Measurements from ENCODE around the gene TMEM106B. TPM values are rescaled to one million over a fixed set of nuclear protein-coding genes. Genes with fewer than 3 reads are reported as not detected.

TMEM106B gene
- total and polyA plus RNA-seq, 2 of the 8 experiments (the other 6 are each of a cell fraction or from before 2014, with no cell fraction given): 16.0 to 29.1 TPM

DNA sequence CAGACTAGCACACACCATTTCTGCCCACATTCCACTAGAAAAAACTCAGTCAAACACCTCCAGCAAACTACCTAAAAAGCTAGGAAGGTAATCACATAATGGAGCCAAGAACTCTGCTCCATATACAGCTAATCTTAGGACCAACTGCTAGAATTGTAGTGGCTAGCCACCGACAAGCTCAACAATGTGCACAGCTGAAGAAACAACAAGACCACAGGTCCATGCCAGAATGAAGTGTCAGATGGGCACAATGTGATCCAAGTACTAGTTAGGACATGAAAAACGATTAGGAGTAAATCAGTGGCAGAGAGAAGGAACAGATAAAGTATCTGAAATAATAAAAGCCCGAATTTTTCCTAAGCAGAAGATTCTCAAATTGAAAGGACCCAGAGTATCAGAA is 38.6 kb downstream of the TMEM106B start:
- ChIA-PET CTCF (ENCODE audit: partially characterized antibody) (interaction anchor here (1.4 kb wide), 1 partner anchor 12 kb away, joined by 3 read pairs; no protein-coding TSS in a partner anchor), POLR2A (ENCODE audit: partially characterized antibody) (no interaction called here)
- no peak overlapping the region for H3K56ac ChIP-seq (replicated peaks; ENCODE audit: insufficient read length, low read depth, low read length)
- no peaks in the 10 kb centered on the region for H3K79me1 ChIP-seq (ENCODE audit: low read depth, low read length)
- DNase-seq (ENCODE audit: low read depth in 1 of 2, low spot score in 2 of 2) (no peak), FAIRE-seq (no peak)
- WGBS, 2 experiments (ENCODE audit: extremely low coverage in 1 of 2, insufficient coverage in 1 of 2, insufficient read length in 1 of 2, insufficient replicate concordance in 2 of 2, low coverage in 1 of 2, low lambda C conversion rate in 2 of 2, missing lambda C conversion rate in 1 of 2): 86% methylated on average over 3 of the region's 3 CpGs; no CpG with 5 or more reads in 1 of the 2 experiments
- H3K23me2 ChIP-seq (ENCODE audit: low read depth, low read length): no peaks in the 10 kb centered on the region
- H3K18ac ChIP-seq (ENCODE audit: extremely low read depth, low read length): no peak overlapping the region
- H3K27ac ChIP-seq (ENCODE audit: low read depth, low read length): no peak overlapping the region
- H3K14ac ChIP-seq (ENCODE audit: insufficient read length): no peak overlapping the region
- no peak overlapping the region for H4K5ac ChIP-seq (ENCODE audit: insufficient read length, low read depth, low read length)
- no peak overlapping the region for H2AFZ ChIP-seq (ENCODE audit: low read length)
- H2BK120ac ChIP-seq (replicated peaks; ENCODE audit: low read depth, low read length): no peak overlapping the region
- H2BK12ac ChIP-seq (ENCODE audit: low read depth, low read length): no peak overlapping the region
- H3K23ac ChIP-seq (ENCODE audit: insufficient read length): no peak overlapping the region
- H3K9ac ChIP-seq (replicated peaks in 1 of 4; ENCODE audit: extremely low read depth in 1 of 4, low read depth in 3 of 4, low read length in 3 of 4): no peak overlapping the region
- no peak overlapping the region for H2BK20ac ChIP-seq (ENCODE audit: low read length)
- no peak overlapping the region for H4K8ac ChIP-seq (ENCODE audit: extremely low read depth, insufficient read depth, low read length)
- H3K27me3 ChIP-seq (replicated peaks in 1 of 4; ENCODE audit: control insufficient read depth in 3 of 4, extremely low read depth in 1 of 4, insufficient read depth in 3 of 4, low read length in 3 of 4): no peaks in the 10 kb centered on the region
- H3K9me3 ChIP-seq (ENCODE audit: insufficient read depth in 2 of 2, low read depth in 1 of 2, low read length in 1 of 2): no peaks in the 10 kb centered on the region
- no peak overlapping the region for H3K4me3 ChIP-seq (ENCODE audit: extremely low read depth in 1 of 4, insufficient read depth in 2 of 4, low read depth in 3 of 4, low read length in 4 of 4)
- no peak overlapping the region for H2BK15ac ChIP-seq (ENCODE audit: low read length)
- H3K36me3 ChIP-seq (ENCODE audit: control insufficient read depth in 2 of 4, insufficient read depth in 4 of 4, low read length in 3 of 4): no peaks in the 10 kb centered on the region
- H3K4ac ChIP-seq (replicated peaks; ENCODE audit: insufficient read length, low read depth, low read length): no peak overlapping the region
- H3K4me2 ChIP-seq (ENCODE audit: insufficient read depth in 1 of 2, low read depth in 2 of 2, low read length in 2 of 2): no peak overlapping the region
- no peaks in the 10 kb centered on the region for H3K4me1 ChIP-seq (replicated peaks in 1 of 4; ENCODE audit: control insufficient read depth in 3 of 4, insufficient read depth in 4 of 4, low read length in 3 of 4)
- H2BK5ac ChIP-seq (ENCODE audit: low read depth, low read length): no peak overlapping the region
- no peaks in the 10 kb centered on the region for H3K79me2 ChIP-seq (ENCODE audit: control insufficient read depth in 1 of 2, insufficient read depth in 2 of 2, low read length in 2 of 2)
- H4K20me1 ChIP-seq (replicated peaks in 1 of 2; ENCODE audit: control insufficient read depth in 1 of 2, insufficient read depth in 2 of 2, low read length in 2 of 2): no peaks in the 10 kb centered on the region
- no peak overlapping the region for H2AK5ac ChIP-seq (ENCODE audit: low read depth, low read length)
- H4K91ac ChIP-seq (replicated peaks; ENCODE audit: insufficient read length, low read length): no peak overlapping the region
- TF ChIP-seq GABPA (IDR thresholded peaks at IDR 0.05; ENCODE audit: borderline replicate concordance, insufficient read depth, low read length) (no peak), POLR2A (IDR thresholded peaks at IDR 0.05; ENCODE audit: control extremely low read depth in 1 of 2, low read depth in 2 of 2, low read length in 2 of 2) (no peak), KDM1A (IDR thresholded peaks at IDR 0.05; ENCODE audit: borderline replicate concordance, low read length) (no peak), SP2 (IDR thresholded peaks at IDR 0.05; ENCODE audit: low read length) (no peak), MAFK (IDR thresholded peaks at IDR 0.05; ENCODE audit: low read depth, low read length) (no peak), FOSL1 (IDR thresholded peaks at IDR 0.05; ENCODE audit: insufficient read depth, low read depth, low read length) (no peak), TBP (IDR thresholded peaks at IDR 0.05; ENCODE audit: low read depth, low read length) (no peak), GTF2F1 (IDR thresholded peaks at IDR 0.05; ENCODE audit: borderline replicate concordance, low read depth, low read length) (no peak), EP300 (IDR thresholded peaks at IDR 0.05; ENCODE audit: borderline replicate concordance in 1 of 2, low read depth in 2 of 2, low read length in 2 of 2) (no peak), NANOG (IDR thresholded peaks at IDR 0.05; ENCODE audit: insufficient read depth, low read depth, low read length, poor library complexity, severe bottlenecking) (no peak), EGR1 (IDR thresholded peaks at IDR 0.05; ENCODE audit: borderline replicate concordance, low read depth, low read length) (no peak), RAD21 (IDR thresholded peaks at IDR 0.05 in 1 of 2, conservative IDR thresholded peaks at IDR 0.05 in 1 of 2; ENCODE audit: low read depth in 2 of 2, low read length in 2 of 2) (no peak), SIRT6 (IDR thresholded peaks at IDR 0.05; ENCODE audit: low read length) (no peak)
- TF ChIP-seq, protein P1, sequence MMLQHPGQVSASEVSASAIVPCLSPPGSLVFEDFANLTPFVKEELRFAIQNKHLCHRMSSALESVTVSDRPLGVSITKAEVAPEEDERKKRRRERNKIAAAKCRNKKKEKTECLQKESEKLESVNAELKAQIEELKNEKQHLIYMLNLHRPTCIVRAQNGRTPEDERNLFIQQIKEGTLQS (IDR thresholded peaks at IDR 0.05; ENCODE audit: insufficient read depth, low read depth, low read length): no peak

Measured in H1 (cell line).